ENCODE data around the gene RASA2. TPM values are rescaled to one million over a fixed set of nuclear protein-coding genes. Genes with fewer than 3 reads are reported as not detected.

RASA2 gene
- total RNA-seq, 4 donors from 2014 or later = 1.9 to 10.6 (median 4.5) TPM

GRCh38 chr3:141507392-141508066, 20.7 kb downstream of the RASA2 start:
- H3K27ac ChIP-seq = no peak overlapping the region
- in situ Hi-C loops (cut with MboI; ENCODE audit: low sequenced_read_pairs in 4 of 4) (no loop called here), intact Hi-C loops (cut with DNase I; ENCODE audit: low total_unique reads) (no loop called here)

GRCh38 chr3:141508067-141508436, 21.2 kb downstream of the RASA2 start:
- Histone ChIP-seq H3K36me3 (no peaks in the 10 kb centered on the region), H3K27me3 (no peaks in the 10 kb centered on the region), H3K27ac (no peak overlapping the region), H3K4me3 (no peak overlapping the region), H3K9me3 (no peaks in the 10 kb centered on the region), H3K4me1 (no peaks in the 10 kb centered on the region)
- in situ Hi-C loops (cut with MboI; ENCODE audit: low sequenced_read_pairs in 4 of 4) = no loop called here
- TF ChIP-seq CTCF (IDR thresholded peaks at IDR 0.05 in 4 of 5, conservative IDR thresholded peaks at IDR 0.05 in 1 of 5) (no peak), POLR2A (IDR thresholded peaks at IDR 0.05) (no peak)
- intact Hi-C loops (cut with DNase I; ENCODE audit: low total_unique reads) = no loop called here
- no peak for DNase-seq
- no peak for ATAC-seq

More at GRCh38 chr3:141507392-141508066, 20.7 kb downstream of the RASA2 start:
- TF ChIP-seq POLR2A (IDR thresholded peaks at IDR 0.05) = no peak
- TF ChIP-seq CTCF (IDR thresholded peaks at IDR 0.05 in 4 of 5, conservative IDR thresholded peaks at IDR 0.05 in 1 of 5) = no peak
- no peak for DNase-seq
- Histone ChIP-seq H3K4me3 (no peak overlapping the region), H3K36me3 (no peaks in the 10 kb centered on the region), H3K27me3 (no peaks in the 10 kb centered on the region), H3K9me3 (no peaks in the 10 kb centered on the region), H3K4me1 (no peaks in the 10 kb centered on the region)
- no peak for ATAC-seq

GRCh38 chr3:141511361-141511760, 24.5 kb downstream of the RASA2 start:
- H3K27me3 ChIP-seq = no peaks in the 10 kb centered on the region
- in situ Hi-C loops (cut with MboI; ENCODE audit: low sequenced_read_pairs in 4 of 4) = no loop called here
- intact Hi-C loops (cut with DNase I; ENCODE audit: low total_unique reads) = no loop called here
- H3K27ac ChIP-seq = no peak overlapping the region
- peaks cover 0 to 9% of the 10 kb centered on the region in 2 donors for H3K36me3 ChIP-seq
- no peak overlapping the region for H3K4me3 ChIP-seq
- TF ChIP-seq CTCF (IDR thresholded peaks at IDR 0.05 in 4 of 5, conservative IDR thresholded peaks at IDR 0.05 in 1 of 5) (no peak), POLR2A (IDR thresholded peaks at IDR 0.05) (no peak)
- DNase-seq = no peak
- H3K9me3 ChIP-seq = no peaks in the 10 kb centered on the region
- H3K4me1 ChIP-seq = no peaks in the 10 kb centered on the region
- ATAC-seq = no peak

- H3K27ac ChIP-seq = no peak overlapping the region
- intact Hi-C loops (cut with DNase I; ENCODE audit: low total_unique reads) (no loop called here), in situ Hi-C loops (cut with MboI; ENCODE audit: low sequenced_read_pairs in 4 of 4) (no loop called here)
- no peaks in the 10 kb centered on the region for H3K9me3 ChIP-seq
- H3K4me3 ChIP-seq = no peak overlapping the region
- no peaks in the 10 kb centered on the region for H3K27me3 ChIP-seq
- no peak for TF ChIP-seq POLR2A (IDR thresholded peaks at IDR 0.05)
- TF ChIP-seq CTCF (IDR thresholded peaks at IDR 0.05 in 4 of 5, conservative IDR thresholded peaks at IDR 0.05 in 1 of 5) = no peak
- no peak for ATAC-seq
- H3K36me3 ChIP-seq = peaks cover 0 to 22% of the 10 kb centered on the region in 2 donors
- H3K4me1 ChIP-seq = no peaks in the 10 kb centered on the region
- no peak for DNase-seq
Measured at GRCh38 chr3:141514382-141514781, 27.6 kb downstream of the RASA2 start.

GRCh38 chr3:141519587-141519986, 32.8 kb downstream of the RASA2 start:
- H3K4me3 ChIP-seq = no peak overlapping the region
- no peaks in the 10 kb centered on the region for H3K9me3 ChIP-seq
- intact Hi-C loops (cut with DNase I; ENCODE audit: low total_unique reads) = no loop called here
- no peaks in the 10 kb centered on the region for H3K4me1 ChIP-seq
- DNase-seq = no peak
- in situ Hi-C loops (cut with MboI; ENCODE audit: low sequenced_read_pairs in 4 of 4) = no loop called here
- peaks cover 0 to 16% of the 10 kb centered on the region in 2 donors for H3K36me3 ChIP-seq
- H3K27me3 ChIP-seq = no peaks in the 10 kb centered on the region
- TF ChIP-seq CTCF (IDR thresholded peaks at IDR 0.05 in 4 of 5, conservative IDR thresholded peaks at IDR 0.05 in 1 of 5) (no peak), POLR2A (IDR thresholded peaks at IDR 0.05) (no peak)
- no peak overlapping the region for H3K27ac ChIP-seq
- ATAC-seq = no peak
